Right ventricle myocardium inferior (tissue), 1 donor: ENCODE measurements around the gene PARD3. TPM values are rescaled to one million over a fixed set of nuclear protein-coding genes. Genes with fewer than 3 reads are reported as not detected.

ENCODE experiments used
- ATAC-seq: fragments of 200-7000 bp; cut with Tn5 transposase; one replicate; pipeline ENCODE4 v1.9.1; 2020; ENCODE audit warnings: mild to moderate bottlenecking, moderate library complexity
- DNase-seq: peaks from one replicate; pipeline ENCODE4 v3.0.0; 2021; ENCODE audit errors: missing footprints
- intact Hi-C: fragments of 100-400 bp; cut with DNase I; formaldehyde crosslinking; loops from one replicate; pipeline ENCODE4 v1.11.0; 2022
- total RNA-seq: library from RNA; stranded (reverse); fragmentation: NEBNext Ultra II Directional; extraction: Animal tissue kit (Norgen Biotek cat#: 25700); gene quantifications from one replicate; pipeline ENCODE4 v1.2.1, GENCODE V29; 2021
- donor health status: DM: no; HTN: yes; CAD: no; lungs with severe emphysema.

Gene PARD3
- total RNA-seq, 1 donor from 2014 or later = 34.6 TPM

- intact Hi-C loops = no loop called here
- ATAC-seq (no peak), DNase-seq (no peak)
Measured at GRCh38 chr10:34826857-34827766, 12.0 kb upstream of the PARD3 start.

DNA sequence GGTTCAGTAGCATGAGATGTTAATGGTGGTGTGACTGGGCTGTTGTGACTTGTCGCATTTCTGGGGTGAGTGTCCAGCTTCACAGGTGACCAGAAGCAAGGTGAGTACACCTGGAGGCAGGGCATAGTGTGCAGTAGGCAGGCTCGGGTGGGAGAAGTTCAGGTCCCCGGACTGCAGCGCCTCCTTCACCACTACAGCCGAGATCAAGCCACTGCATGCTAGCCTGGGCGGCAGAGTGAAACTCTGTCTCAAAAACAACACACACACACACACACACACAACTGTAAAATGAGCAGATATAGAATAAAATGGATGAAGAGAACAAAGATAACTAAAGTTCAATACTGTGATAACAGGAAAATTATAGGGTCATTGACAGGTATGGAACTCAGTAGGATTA, 11.1 kb upstream of the PARD3 start:
- DNase-seq (no peak), ATAC-seq (no peak)
- intact Hi-C loops = no loop called here

DNA sequence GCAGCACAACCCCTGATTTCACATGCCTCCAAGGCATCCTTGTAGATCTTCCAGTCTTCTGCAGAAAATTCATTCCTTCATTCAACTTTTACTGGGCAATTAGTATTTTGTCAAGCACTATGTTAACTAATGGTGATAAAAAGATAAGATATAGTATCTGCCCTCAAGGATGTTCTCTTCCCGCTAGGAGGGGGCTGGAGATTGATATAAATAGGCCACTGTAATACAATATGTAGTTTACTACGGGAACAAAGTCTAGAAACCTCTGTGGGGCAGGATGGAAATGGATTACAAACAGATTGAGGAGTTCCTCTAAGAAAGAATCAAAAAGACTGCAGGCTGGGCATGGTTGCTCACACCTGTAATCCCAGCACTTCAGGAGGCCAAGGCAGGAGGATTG, 10.3 kb upstream of the PARD3 start:
- intact Hi-C loops = no loop called here
- ATAC-seq = no peak

GRCh38 chr10:34824870-34825269, 9.8 kb upstream of the PARD3 start:
- ATAC-seq = peak; percentile 63
- intact Hi-C loops = no loop called here
- no peak for DNase-seq

More for the DNA sequence above, 10.3 kb upstream of the PARD3 start:
- DNase-seq = no peak

GRCh38 chr10:34821587-34822585, 6.8 kb upstream of the PARD3 start:
- intact Hi-C loops = no loop called here

DNA sequence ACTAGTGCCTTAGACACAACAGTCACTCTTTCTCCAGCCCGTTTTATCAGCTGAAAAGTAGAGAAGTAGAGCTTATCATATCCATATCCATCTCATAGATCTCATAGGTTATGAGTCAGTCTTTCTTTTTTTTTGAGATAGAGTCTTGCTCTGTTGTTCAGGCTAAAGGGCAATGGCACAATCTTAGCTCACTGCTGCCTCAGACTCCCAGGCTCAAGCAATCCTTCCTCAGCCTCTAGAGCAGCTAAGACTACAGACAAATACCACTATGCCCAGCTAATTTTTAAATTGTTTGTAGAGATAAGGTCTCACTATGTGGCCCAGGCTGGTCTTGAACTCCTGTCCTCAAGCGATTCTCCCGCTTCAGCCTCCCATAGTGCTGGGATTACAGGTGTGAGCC, 2.5 kb upstream of the PARD3 start:
- ATAC-seq = no peak
- DNase-seq = no peak
- intact Hi-C loops = loop anchor here (5.0 to 10.0 kb wide), 2 partner anchors 117 to 150 kb away; no protein-coding TSS in a partner anchor

More at GRCh38 chr10:34821587-34822585, 6.8 kb upstream of the PARD3 start:
- no peak for ATAC-seq
- no peak for DNase-seq

- intact Hi-C loops = loop anchor here (5.0 to 10.0 kb wide), 2 partner anchors 118 to 150 kb away; no protein-coding TSS in a partner anchor
- DNase-seq = no peak
- no peak for ATAC-seq
Measured at GRCh38 chr10:34817054-34817453, 2.0 kb upstream of the PARD3 start.

GRCh38 chr10:34816501-34817002, 1.5 kb upstream of the PARD3 start:
- intact Hi-C loops = loop anchor here (5.0 to 10.0 kb wide), 2 partner anchors 118 to 149 kb away; no protein-coding TSS in a partner anchor
- no peak for DNase-seq
- peak; percentile 23 for ATAC-seq

DNA sequence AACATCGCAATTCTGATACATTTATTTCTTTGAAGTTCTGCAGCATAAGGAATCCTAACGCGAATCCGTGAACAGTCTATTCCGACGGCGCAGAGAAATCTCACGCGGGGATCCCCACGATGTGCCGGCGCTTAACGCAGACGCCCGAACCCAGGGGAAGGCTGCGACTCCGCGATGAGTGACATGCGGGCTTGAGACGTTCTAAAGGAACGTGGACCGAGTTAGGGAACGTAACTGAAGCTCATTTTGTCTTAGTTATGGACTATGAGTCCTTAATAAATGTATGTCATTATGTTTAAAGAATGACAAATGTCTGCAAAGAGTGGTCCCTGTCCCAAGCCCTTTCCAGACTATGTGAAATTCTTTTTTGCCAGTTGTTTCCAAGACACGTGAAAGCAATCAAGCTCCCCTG, 995 bp upstream of the PARD3 start:
- intact Hi-C loops = loop anchor here (5.0 to 10.0 kb wide), 2 partner anchors 119 to 149 kb away; no protein-coding TSS in a partner anchor
- ATAC-seq (no peak), DNase-seq (no peak)

GRCh38 chr10:34814913-34815184, 247 bp downstream of the PARD3 start:
- ATAC-seq = no peak
- DNase-seq = no peak
- intact Hi-C loops = loop anchor here (2.0 to 10.0 kb wide), 5 partner anchors 43 to 163 kb away; no protein-coding TSS in a partner anchor

- ATAC-seq (peak; percentile 42), DNase-seq (peak; percentile 68)
- intact Hi-C loops = loop anchor here (2.0 to 10.0 kb wide), 4 partner anchors 42 to 162 kb away; no protein-coding TSS in a partner anchor
Measured at GRCh38 chr10:34814223-34814912, 728 bp downstream of the PARD3 start.

GRCh38 chr10:34813626-34814222, 1.4 kb downstream of the PARD3 start:
- DNase-seq = no peak
- intact Hi-C loops = loop anchor here (2.0 to 10.0 kb wide), 4 partner anchors 41 to 161 kb away; no protein-coding TSS in a partner anchor
- peak; percentile 8 for ATAC-seq

DNA sequence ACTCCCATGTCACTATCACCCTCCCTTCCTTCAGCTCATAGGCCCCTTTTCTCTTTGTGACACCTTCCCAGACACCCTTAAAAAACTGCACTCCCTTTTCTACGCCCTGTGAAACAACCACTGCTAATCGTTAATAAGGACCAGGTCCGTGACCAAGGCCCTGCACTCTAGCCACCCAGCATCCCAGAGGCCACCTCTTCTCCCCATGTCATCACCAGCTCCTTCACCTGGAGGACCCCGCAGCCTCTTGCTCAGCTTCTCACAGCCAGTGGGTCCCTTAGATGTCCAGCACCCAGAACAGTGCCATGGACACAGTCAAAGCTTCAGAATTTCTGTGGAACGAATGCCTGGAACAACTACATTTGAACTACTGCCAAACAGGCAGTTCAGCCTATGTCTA, 2.3 kb downstream of the PARD3 start:
- DNase-seq = no peak
- ATAC-seq = no peak
- intact Hi-C loops = loop anchor here (5.0 to 10.0 kb wide), 3 partner anchors 40 to 160 kb away; no protein-coding TSS in a partner anchor

DNA sequence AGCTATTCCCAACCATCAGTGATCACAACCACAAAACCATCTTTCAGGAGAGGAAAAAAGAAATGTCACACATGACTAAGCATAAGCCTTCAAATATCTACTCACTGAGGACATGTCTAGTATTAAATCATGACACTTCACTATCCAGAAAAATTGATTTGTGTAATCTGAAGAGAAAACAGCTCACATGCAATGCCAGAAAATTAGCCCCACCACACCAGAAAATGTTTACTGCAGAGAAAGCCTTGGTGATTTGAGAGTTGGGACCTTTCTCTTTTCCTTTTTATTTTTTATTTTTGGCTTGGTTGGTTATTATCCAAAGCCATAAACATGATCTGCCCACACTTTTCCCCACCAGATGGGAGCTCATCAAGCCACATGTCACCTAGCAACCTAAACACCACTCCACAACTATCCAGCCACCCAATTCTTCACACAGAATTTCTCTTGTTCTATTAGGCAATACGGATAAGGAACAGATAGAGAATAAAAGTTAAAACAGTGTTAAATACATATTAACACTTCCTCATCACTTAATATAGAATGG, 3.1 kb downstream of the PARD3 start:
- ATAC-seq = no peak
- no peak for DNase-seq
- intact Hi-C loops = loop anchor here (5.0 to 10.0 kb wide), 3 partner anchors 40 to 160 kb away; no protein-coding TSS in a partner anchor

DNA sequence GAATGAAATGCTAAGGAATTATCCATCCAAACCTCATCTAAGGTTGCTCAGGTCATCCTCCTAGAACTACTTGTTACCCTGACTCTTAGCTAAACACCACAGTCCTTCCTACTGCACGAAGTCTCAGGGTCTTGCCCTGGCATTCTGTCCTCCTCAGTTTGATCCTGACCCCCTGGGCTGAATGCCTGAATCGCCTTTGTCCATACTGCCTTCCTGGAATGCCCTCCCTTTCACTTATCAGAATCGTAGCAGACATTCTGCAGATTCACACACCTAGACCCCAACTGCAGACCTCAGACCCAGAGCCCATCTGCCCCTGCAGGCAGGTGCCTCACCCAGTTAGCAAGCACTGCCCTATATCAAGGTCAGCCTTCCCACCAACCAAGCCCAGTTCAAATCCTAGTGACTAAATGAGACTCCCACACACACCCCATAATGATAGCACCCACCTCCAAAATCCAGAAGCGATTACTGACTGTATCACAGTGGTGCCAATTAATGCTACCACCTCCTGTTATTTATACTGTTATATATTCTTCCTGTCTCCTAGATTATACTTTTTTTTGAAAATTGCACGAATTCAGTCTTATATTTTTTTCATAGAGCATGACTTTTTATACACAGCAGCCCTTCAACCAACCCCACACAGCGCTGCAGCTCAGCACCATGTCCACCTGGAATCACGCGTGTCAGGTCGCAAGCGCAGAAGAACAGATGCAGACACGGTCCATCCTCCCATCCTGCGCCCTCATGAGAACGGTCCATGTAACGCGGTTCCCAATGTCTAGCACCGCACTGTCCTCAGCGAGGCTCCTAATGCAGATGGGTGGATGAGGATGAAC, 3.7 kb downstream of the PARD3 start:
- DNase-seq (no peak), ATAC-seq (no peak)
- intact Hi-C loops = loop anchor here (5.0 to 10.0 kb wide), 3 partner anchors 39 to 159 kb away; no protein-coding TSS in a partner anchor

DNA sequence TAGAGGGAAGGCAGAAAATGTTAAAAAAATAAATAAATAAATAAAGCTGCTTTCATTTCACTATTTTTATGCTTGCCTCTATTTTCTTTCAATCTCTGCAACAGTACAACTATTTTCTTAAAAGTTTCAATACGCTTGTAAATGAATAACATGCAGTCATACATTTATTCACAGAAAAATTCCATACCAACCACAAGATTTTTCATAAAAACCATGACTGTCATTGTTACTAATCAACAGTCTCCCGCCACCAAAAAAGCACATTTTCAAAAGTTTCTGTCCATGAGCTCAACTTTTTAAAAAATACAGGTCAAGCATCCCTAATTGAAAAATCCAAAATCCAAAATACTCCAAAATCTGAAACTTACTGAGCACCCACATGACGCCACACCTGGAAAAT, 5.3 kb downstream of the PARD3 start:
- DNase-seq = no peak
- intact Hi-C loops = loop anchor here (2.0 to 10.0 kb wide), 4 partner anchors 19 to 157 kb away; no protein-coding TSS in a partner anchor
- ATAC-seq = no peak
